ENCODE results near the gene UBE2H.
A peak's percentile ranks its signal among the peaks of the same experiment; 100 is the strongest.
"Not testable (repeated sequence)": the region's sequence is repeated elsewhere in the genome, so short reads cannot be mapped to it uniquely, and the experiment has no call there.

Gene UBE2H

DNA sequence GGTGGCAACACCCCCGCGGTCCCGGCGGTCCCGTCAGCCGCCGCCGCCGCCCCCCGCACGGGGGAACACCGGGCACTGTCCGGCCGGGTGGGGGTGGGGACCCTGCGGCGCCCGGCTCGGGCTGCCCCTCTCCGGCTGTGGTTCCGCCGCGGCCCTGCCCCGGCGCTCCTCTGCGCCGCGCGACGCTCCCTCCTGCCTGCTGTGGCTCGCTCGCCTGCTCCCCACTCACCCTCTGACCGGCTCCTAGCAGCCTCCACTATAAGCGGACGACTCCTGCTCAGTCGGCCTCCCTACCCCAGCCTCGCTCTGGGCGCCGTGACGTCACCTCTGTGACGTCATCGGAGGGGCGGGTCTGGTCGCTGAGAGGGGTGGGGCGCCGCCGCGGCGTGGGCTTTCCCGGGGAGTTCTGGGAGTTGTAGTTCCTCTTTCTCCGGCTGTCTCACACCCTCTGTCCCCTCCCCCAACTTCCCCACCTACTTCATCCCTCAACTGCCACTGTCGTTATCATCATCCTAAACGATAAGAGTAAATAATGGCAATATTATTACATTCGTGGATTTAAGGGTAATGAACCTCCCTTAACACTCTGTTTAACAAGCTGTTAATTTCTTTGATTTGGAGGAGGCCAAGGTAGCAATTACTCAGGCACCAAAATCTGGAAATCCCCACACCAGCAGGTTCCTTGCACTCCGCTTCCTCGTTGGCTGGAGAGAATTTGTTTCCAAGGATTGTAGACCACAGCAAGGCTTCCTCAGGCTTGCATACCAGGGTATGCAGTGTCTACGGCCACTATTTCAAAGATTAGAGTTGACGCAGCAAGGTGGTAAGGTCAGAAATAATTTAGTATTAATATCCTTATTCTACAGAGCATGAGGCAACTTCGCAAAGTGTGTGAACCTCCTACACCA is at the start of gene UBE2H:
UBE2H (minus strand) TSS at position 308 of the 908 bp plus-strand sequence. CDS start 405 bp downstream, outside the sequence.
- DNase-seq = peak; percentile 93

DNA sequence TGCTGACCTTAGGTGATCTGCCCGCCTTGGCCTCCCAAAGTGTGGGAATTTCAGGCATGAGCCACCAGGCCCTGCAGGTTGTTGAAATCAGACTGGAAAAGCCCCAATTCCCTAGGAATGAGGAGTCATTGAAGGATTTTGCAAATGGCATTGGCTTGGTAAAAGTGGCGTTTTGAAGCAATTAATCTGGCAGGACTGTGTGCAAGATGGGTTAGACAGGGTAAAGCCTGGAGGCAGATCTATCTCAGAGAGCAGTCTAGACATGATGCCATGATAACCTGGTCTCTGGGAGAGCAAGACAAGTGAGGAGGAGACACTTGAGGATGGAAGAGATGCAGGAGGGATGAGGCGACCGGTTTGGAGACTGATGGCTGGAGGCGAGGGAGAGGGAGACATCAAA is 45.7 kb upstream of the UBE2H start:
- no peak for DNase-seq

DNA sequence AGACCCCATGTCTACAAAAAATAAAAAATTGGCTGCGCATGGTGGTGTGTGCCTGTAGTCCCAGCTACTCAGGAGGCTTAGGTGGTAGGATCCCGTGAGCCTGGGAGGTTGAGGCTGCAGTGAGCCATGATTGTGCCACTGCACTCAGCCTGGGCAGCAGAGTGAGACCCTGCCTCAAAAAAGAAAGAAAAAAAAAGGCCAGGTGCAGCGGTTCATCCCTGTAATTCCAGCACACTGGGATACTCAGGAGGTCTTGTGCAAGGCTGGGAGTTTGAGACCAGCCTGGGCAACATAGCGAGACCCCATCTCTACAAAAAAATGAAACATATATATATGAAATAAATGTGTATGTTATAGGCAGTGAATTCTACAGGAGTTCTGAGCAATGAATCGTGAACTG is 44.5 kb upstream of the UBE2H start:
- DNase-seq = no peak

DNA sequence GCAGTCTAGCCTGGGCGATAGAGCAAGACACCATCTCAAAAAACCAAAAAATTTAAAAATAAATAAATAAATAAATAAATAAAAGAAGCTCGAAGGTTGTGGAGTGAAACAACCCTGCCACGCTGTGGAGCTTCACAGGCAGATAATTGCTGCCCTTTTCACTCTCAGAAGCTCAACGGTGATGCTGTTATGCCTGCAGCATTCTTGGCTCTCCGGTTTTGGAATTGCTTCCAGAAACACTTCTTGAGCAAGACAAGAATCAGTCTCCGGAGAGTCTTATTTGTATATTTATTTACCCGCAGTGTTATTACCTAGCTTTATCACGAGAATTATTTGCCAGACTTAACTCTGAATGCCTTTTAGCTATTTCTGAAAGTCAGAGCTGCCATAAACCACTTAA is 40.5 kb upstream of the UBE2H start:
- no peak for DNase-seq

DNA sequence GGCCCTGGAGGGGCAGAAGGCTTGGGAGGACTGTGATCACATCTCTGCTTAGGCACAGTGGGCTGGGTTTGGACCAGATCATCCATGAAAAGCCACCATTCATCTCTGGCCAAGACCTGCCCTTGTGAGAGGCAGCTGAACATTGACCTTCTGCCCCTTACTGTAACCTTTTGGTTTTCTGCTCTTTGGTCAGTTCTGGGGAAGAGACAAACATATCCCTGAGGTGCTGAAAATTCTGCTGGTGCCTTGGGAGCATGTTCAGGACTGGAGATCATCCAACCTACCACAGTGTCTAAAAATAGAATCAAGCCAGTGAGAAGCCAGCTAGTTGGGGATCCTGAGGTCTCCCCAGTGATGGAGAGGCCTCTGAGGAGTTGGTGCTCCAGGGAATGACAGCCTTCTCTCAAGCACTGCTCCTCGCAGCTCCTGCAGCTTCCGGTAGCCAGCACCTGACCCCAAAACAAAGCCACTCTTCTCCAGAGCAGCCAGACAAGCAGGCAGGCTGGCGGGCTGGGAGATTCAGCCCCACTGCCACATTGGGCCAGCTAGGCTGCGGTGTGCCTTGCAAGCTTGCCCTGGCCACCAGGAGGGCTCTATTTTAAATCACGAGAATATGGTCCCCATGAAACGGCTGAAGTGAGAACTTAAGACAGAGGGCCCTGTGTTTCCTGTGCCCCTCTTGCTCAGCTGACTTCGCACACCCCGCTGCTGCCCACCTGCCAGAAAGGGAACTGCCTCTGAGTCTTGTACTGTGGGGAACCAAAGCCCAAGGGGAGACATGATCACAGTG is 37.8 kb upstream of the UBE2H start:
- no peak for DNase-seq

DNA sequence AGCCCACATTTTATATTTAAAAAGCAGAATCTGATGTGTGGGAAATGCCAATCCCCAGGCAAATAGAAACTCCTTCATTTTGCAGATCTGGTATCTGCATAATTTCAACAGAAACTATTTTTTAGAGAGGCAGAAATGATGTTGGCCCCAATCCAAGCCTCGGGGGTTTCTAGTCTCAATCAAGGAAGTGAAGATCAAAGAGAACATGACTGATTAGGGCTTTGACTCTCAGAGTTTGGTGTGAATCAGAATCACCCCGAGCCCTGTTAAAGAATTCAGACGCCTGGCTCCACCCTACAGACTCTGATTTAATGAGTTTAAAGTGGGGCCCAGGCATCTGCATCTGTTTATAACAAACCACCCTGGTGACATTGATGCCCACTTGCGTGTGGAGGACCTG is 36.7 kb upstream of the UBE2H start:
- DNase-seq = peak; percentile 38

DNA sequence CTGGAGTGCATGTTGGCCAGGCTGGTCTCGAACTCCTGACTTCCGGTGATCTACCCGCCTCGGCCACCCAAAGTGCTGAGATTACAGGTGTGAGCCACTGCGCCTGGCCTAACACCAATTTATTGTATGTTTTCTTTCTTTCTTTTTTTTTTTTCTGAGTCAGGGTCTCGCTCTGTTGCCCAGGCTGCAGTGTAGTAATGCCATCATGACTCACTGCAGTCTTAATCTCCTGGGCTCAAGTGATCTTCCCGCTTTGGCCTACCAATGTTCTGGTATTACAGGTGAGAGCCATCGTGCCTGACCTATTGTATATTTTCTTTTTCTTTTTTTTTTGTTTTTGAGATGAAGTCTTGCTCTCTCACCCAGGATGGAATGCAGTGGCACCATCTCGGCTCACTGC is 33.8 kb upstream of the UBE2H start:
- DNase-seq = no peak

DNA sequence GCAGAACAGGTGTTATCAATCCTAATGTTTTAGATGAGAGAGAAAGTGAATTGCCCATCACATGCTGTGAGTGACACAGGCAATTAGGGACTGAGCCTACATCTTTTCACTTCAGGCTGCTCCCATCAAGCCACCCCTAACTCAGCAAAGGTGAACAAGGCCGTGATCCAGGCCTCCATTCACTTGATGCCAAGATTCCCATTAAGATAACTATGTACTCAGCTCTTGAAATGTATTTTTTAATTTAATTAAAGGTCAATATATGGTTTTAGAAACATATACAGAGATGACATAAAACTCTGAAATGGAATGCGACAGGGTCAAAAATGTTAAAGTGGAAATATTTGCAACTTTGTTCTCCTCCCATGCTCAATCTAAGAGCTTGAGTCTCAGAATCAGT is 27.9 kb upstream of the UBE2H start:
- no peak for DNase-seq

DNA sequence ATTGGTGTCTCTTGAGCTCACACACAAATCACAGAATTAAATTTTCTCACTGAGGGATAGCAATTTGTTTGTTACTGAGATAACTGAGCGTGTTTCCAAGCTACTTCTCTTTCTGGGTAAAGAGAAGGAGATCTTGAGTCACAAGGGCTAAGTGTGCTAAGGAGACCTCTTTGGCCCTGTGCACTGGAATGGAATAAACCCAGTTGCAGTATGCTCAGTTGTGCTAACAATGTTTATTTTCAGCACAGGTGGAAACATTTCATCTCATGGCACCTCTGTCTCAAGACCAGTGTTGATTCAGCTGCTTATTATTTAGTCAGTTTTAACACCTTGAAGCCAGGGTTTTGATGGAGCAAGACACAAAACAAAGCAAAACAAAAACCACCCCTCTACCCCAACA is 22.5 kb upstream of the UBE2H start:
- no peak for DNase-seq

DNA sequence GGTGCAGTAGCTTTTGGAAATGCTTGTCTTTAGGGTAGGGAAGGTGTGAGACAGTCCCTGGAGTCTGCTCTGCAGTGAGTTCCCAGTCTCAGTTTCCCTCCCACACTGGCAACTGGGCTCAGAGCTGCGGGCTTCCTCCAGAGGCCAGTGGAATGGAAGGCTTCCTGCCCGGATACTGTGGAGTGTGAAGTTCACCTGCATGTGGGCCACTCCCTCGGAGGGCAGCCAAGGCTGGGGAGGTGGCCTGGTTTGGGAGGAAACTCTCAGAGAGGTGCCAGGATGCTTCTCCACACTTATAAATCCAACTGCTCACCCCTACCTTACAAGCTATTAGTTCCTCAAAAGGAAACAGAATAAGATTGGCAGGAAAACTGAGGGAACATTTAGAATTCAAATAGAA is 18.1 kb upstream of the UBE2H start:
- no peak for DNase-seq

DNA sequence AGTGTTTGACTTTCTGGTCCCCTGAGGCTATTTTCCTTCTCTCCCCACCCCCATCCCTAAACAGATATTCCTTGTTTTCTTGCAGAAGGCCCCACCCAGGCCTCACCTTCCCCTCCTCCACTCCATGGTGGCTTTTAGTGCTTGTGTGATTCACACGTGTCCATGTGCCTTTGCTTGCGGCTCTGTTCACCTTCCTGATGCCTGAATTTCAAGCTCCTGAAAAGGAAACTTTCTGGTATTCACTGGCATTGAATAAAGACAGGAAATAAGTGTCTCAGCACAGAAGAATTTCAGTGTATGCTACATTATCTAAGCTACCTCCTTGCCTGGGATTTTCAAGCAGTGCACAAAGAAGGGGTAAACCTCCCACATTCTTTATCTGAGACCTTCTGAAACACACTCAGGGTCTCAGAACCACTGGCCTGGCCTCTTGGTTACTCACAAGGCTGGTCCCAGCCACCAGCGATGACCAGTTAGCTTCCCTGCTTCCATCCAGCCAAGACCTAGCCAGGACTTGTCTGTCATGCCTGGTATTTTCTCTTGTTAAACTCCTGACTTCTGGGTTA is 17.2 kb upstream of the UBE2H start:
- no peak for DNase-seq

DNA sequence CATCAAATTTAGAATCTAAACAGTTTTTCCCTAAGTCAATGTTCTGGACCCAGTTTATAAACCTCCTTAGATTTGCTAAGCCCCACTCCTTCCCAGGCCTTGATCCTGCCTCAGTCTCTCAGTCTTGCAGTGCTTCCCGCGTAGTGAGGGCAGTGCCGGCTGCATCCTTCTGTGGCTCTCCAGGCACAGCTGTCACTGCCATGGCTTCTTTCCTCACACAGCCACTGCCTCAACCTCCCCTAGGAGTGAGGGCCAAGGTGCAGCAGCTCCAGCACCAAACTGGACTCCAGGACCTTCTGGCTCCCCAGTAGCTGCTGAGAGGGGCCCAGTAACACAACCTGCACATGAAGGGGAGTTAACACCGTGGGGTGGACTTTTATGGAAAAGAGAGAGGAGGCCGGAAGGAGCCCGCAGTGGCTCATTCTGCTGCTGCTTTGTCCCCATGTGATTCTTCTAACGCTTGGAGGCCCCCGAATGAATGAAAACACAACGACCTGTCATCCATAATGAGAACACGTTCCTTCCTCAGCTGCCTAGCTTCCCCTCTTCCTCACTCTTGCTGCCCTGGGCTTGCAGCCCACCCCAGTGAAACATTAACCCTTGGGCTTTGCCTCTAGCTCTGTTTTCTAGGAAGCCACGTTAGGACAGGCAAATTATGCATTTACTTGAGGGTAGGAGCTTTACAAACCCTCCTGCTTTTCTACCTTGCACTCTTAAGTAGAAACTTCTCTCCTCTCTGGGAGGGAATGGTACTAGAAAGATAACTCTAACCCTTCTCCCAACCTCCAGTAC is 16.0 kb upstream of the UBE2H start:
- no peak for DNase-seq

DNA sequence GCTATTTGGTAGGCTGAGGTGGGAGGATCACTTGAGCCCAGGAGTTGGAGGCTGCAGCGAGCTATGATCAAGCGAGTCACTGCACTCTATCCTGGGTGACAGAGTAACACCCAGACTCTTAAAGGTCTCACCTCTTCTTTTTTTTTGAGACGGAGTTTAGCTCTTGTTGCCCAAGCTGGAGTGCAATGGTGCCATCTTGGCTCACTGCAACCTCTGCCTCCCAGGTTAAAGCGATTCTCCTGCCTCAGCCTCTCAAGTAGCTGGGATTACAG is 7.4 kb upstream of the UBE2H start:
- DNase-seq = not testable (repeated sequence)

DNA sequence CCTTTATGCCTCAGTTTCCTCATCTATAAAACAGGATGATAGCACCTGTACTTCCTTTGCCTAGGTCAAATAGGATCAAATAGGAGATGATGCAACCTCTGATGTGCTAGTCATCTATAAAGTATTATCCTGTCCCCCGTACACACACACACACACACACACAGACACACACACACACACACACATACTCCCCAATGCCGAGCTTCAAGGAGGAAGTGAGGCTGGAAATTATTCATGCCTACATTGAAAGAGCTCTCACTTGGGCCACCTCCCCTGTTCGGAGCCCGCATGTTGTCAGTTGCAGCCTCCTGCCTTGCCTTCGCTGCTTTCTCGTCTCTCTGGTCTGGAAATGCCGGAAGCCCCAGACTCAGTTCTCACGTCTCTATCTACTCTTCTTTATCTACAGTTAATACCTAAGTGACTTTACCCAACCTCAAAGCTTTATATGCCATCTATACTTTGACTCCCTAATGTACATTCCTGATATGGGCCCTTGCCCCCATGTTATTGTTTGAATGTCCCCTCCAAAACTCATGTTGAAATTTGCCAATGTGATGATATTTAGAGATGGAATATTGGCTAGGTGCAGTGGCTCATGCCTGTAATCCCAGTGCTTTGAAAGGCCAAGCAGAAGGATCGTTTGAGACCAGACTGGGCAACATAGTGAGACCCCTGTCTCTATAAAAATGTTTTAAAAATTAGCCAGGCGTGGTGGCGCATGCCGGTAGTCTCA is 6.9 kb upstream of the UBE2H start:
- DNase-seq = no peak

DNA sequence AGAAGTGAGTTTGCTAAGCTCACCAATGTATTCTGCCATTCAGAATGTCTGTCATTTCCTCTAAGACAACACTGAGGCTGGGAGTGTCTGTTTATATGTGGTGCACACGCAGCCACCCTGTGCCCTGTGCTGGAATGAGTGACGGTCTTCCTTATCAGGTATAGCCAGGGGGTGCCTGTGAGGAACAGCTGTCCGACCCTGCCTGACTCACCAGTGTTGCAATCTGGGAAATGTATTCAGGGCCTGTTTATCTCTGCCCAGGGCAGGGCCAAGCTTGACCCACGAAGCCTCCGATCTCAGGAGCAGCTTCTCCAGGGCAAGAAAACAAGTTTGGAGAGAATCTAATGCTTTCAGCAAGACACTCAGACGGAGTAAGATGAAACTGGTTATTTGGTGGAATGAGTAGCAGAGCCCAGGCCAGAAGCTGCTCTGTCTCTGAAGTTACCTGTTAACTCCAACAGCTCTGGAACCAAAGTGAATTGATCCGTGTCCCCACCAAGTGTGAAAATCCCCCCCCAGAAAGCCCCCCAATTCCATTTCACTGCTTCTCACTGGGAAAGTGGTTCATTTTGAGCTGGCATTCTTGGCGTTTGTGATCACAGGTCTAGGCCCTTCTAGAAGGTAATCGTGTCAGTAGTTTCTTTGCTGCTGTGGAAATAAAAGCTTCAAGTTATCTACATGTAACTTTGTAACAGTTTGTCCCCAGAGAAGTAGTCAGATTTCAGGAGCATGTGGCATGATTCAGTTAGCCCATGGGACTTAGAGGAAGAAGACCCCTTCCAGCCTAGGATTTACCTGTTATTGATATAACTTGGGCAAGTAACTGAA is 6.1 kb upstream of the UBE2H start:
- no peak for DNase-seq

DNA sequence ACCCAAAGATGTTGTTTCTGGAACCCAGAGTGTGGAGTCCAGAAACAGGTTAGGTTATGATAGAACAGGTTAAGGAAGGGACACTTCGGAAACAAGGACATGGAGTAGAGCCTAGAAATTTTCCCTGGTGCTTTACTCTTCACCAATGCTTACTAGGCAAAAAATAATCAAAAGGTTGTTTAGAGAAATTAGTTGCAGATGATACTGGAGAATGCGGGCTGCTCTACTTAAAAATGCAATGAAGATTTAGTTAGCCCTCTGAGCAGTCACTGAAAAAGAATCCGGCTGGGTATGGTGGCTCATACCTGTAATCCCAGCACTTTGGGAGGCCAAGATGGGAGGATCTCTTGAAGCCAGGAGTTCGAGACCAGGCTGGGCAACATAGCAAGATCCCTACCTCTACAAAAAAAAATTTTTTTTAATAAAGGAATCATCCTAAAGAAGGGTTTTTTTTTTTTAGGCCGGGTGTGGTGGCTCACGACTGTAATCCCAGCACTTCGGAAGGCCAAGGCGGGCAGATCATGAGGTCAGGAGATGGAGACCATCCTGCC is 3.3 kb upstream of the UBE2H start:
- DNase-seq = no peak

DNA sequence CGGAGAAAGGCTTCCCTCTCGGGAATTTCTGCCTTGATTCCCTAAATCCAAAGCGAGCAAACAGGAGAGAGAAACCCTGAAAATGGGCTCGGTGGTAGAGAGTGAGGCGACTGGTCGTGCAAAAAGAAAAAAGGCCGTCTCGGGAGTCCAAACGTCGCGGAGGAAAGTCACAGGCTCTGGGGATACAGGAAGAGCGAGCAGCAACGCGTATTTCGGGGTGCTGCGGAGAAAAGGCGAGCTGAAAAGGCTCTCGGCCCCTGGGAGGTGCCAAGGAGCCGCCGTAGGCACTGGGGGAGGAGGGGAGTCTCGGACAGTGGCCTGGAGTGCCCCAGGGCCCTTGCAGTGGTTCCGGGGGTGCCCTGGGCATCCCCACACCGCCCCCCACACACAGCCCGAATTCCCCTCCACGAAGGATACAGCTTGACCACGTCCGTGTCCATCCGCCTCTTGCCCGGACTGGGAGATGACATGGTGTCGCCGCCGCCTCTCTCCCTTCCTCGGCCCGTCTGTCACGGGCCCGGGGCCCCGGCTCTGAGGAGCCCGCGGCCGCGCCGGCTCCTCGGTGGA is 591 bp downstream of the UBE2H start:
- DNase-seq = peak; percentile 25

DNA sequence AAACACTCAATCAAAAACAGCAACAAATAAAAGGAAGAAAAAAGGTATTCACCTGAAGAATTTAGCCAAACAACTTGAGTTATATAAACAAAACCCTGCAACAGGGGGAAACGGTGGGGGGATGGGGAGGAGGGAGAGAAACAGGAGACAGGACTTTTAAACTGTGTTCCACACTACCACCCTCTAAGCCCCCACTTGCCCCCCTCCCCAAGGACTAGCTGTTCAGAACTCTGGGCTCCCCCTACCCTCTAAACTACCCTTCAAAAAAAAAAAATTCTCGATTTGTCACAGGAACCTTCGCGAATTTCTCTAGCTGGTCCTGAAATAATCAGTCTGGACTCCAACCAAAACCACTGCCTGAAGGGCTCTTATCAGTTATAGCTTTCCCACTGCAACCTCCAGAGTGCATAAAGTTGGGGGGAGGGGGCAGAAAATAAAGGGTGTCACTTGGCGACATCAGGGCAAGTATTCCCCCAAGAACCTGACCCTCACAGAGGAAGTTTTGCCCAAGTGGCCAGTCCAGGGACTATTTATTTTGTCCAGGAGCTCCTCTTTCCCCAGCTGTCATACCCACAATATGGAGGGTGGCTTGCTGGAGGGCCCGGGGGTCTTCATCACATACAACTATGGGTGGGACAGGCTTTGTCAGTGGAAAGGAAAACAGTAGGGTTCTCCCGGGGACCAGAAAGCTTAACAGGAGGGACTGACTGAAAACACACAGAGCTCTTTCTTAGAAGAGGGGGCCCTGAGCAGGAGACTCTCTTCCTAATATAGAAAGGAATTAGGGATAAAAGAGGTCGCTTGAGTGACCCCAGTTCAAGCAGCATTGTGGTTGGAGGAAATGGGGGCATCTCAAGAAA is 1.3 kb downstream of the UBE2H start:
- DNase-seq = no peak

DNA sequence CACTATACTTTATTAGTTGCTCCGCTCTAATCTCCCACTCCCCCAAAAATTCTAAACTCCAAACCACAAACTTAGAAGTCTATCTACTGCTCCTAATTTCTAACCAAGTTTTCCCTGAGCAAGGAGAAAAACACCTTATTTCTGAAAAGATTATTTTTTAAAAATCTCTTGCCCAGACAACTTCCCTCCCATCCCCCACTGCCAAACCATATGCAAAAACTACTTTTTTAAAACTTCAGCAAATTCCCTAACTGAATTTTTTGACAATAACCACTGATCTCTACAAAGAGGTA is 1.9 kb downstream of the UBE2H start:
- no peak for DNase-seq
